Activated T-cell treated with anti-CD3 and anti-CD28 coated beads for 4 hours (primary cell): ENCODE measurements around the gene PNKD.
"Not testable (repeated sequence)": the region's sequence is repeated elsewhere in the genome, so short reads cannot be mapped to it uniquely, and the experiment has no call there.

Experiments used
- DNase-seq: peaks from one replicate; pipeline ENCODE4 v3.0.0-alpha.2; 2020

PNKD gene

DNA sequence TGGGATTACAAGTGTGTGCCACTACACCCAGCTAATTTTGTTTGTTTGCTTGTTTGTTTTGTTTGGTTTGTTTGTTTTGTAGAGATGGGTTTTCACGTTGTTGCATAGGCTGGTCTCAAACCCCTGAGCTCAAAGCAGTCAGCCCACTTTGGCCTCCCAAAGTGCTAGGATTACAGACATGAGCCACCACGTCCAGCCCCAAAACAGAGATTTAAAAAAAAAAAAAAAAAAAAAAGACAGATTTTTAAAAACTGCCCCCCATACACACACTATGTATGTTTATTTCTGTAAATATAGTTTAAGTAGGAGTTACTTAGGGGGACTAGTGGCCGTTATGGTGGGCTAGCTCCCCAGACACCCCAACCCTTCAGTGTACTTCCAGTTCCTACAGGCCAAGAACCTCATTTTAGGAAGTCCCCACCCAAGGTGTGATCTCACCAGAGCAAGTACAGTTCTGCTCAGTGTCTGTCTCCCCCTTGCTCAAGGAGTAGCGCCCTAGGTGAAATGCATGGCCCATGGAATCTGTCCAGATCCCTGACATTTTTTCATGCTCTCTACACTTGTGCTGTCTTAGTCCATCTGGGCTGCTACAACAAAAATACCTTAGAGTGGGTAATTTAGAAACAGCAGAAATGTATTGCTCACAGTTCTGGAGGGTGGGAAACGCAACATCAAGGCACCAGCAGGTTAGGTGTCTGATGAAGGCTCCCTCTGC lies 23.6 kb downstream of the PNKD start:
- DNase-seq: no peak

DNA sequence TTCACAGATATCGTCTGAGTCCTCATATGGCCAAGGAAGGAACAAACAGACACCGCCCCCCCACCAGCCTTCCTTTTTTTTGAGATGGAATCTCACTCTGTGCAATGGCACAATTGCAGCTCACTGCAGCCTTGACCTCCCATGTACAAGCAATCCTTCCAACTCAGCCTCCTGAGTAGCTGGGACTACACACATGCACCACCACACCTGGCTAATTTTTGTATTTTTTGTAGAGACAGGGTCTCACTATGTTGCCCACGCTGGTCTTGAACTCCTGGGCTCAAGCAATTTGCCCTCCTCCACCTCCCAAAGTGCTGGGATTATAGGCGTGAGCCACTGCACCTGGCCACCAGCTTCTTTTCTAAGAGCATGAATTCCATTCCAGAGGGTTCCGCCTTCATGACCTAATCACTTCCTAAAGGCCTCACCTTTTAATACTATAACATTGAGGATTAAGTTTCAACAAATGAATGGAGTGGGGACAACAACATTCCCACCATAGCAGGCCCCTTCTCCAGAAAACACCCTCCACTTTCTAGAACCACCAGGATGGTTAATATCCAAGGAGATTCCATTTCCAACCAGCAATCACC lies 24.2 kb downstream of the PNKD start:
- no peak for DNase-seq

DNA sequence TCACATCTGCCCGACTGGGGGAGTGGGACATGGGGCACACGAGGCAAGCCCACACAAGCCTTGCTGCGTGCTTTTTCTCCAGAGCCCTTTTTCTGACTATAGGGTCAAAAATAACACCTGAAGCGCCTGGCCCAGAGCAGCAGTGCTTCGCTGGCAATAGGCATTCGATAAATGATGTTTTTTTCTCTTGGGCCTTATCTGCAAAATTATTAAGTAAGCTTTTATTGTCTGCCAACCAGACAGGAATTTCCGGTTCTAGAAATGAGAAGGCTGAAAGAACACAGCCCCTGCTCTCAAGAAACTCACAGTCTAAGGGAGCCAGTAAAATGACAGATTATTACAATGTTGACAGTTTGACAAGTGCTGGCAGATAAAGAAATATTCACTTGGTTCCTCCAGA lies 24.7 kb downstream of the PNKD start:
- no peak for DNase-seq

DNA sequence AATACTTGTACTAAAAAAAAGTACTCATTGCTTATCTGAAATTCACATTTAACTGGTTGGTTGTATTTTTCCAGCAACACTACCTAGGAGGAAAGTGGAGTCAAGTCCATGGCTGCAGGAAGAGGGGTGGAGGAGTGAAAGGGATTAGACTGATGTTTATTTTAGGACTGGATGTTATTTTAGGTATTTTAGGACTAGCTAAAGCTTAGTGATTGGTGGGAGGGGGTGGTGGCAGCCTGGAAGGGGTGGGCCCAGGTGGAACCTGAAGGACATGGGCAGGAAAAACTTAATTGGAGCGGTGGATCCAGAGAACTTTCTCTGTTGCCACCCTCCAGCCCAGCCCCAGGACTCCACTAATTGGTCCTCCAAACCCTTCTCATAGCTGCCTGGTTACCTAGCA lies 25.9 kb downstream of the PNKD start:
- no peak for DNase-seq

DNA sequence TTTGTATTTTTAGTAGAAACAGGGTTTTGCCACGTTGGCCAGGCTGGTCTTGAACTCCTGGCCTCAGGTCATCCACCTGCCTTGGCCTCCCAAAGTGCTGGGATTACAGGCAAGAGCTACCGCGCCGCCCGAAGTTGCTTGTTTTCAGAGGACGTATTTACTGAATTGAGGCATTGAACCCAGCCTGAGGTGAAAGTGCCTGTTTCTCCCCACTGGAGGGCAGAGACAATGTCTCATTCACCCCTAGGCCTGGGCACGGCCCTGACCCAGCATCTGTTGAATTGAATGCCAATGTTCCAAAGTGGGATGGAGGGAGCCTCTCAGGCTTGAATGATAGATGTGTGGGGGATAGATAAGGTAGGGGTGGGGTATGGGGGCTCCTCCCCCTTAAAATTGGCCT lies 26.5 kb downstream of the PNKD start:
- no peak for DNase-seq

DNA sequence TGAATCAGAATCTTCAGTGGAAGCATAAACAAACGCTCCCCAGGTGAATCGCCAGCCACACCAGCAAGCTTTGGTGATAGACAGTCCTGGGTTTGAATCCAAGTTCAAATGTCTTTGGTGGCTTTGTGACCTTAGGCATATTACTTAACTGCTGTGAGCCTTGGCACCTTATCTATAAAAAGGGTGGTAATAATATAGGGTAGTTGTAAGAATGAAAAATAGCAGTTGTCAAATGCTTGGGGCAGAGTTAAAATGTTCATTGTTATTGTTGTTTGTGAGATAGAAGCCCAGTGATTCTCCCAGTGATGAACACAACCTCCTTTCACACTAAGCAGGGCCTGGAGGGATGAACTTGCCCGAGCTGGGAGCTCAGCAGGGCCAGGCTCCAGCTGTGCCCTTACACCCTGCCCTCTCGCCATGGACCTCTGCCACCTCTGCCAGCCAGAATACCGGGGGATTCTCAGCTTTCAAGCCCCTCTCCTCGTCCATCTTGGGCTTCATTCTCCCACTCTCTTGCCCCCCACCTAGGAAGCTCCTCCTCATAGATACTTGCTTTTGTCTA lies 28.1 kb downstream of the PNKD start:
- no peak for DNase-seq

DNA sequence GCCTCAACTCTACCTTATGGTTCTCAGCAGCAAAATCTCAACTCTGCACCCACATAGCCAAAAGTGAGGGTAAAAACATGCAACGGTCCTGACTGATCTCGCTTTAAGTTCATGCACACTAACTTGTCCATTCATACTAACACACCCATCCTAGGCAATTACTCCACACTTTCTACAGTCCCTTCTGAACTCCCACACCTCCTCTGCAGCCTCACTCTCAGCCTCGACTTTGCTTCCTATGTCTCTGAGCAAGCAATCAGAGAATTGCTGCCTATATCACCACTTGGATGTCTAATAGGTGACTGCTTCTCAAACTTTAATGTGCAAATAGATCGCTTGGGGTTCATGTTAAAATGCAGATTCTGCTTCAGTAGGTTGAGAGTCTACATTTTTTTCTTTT lies 29.8 kb downstream of the PNKD start:
- no peak for DNase-seq

DNA sequence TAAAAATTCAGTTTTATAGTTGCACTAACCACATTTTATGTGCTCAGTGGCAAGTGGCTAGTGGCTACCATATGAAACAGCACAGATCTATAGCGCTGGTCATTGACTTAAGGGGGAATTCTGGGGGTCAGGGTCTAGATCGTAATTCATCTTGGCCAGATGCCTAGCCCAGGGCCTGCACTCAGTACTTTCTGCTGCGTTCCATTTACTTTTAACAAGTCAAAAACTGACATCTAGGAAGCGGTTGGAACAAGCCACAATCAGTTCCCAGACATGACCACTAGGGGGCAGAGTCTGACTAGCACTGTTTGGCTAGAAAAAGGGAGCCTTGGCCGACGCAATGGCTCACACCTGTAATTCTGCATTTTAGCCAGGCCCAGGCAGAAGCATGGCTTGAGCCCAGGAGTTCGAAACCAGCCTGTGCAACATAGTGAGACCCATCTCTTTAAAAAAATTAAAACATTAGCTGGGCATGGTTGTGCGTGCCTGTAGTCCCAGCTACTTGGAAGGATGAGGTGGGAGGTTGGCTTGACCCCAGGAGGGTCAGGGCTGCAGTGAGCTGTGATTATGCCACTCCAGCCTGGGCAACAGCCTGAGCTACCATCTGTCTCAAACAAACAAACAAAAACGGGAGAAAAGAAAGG lies 31.0 kb downstream of the PNKD start:
- DNase-seq: peak; percentile 85

DNA sequence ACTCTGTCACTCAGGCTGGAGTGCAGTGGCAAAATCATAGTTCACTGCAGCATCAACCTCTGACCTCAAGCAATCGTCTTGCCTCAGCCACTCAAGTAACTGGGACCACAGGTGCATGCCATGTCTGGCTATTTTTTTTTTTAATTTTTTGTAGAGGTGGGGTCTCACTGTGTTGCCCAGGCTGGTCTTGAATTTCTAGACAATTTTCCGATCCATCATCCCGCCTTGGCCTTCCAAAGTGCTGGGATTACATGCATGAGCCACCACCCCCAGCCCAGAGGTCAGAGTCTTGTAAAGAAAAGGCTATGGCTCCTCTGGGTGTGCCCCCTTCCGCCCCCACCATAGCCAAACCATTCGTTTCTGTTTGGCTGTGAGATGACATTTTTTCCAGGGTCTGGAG lies 35.1 kb downstream of the PNKD start:
- no peak for DNase-seq

DNA sequence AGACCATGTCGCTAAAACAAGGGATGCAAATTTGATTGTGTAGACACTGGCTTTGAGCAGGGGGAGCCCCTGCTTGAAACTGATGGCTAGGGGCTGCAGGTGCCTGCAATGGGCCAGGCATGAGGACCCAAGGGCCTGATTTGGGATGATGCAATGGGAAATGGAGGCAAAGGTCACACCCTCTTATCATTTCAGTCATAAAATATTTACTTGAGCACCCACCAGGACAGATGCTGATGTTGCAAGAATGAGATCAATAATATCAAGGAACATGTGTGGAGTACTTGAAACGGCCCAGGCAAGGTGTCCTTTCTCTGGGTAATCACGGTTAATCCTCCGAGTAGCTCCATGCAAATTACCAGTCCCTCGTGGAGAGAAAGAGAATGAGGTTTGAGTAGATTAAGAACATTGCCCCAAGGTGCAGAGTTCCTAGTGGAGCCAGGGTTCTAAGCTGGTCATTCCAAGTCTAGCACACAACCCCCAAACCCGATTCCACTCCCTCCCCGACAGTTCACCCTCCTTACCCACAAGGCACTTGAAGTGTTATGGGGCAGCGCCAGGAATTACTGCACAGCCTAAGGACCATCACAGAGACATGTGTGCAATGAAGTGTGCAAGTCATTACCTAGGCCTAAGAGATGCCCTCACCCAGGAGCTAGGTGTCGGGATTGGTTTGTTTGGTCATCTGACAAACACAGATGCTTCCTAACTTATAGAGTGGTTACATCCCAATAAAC lies 36.0 kb downstream of the PNKD start:
- no peak for DNase-seq

DNA sequence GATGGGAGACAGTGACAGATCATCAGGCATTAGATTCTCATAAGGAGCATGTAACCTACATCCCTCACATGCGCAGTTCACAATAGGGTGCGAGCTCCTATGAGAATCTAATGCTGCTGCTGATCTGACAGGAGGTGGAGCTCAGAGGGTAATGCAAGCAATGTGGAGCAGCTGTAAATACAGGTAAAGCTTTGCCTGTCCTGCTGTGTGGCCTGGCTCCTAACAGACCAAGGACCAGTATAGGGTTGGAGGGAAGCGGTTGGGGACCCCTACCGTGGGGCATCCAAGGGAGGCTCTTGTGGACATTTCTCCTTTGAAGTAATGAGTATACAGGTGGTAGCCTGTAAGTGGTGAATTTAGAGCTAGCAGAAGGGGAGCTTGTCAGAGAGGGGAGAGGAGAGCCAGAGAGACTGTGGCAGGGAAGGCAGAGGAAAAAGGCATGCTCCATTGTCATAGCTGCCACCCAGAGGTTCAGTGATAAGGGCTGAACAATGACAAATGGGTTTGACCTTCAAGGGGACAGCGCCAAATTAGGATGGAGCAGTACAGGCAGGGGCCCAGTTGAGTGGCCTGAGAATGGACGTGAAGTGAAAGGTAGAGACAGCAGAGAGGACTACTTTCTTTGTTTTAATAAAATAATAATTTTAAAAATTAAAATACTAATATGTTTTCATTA lies 37.2 kb downstream of the PNKD start:
- no peak for DNase-seq

DNA sequence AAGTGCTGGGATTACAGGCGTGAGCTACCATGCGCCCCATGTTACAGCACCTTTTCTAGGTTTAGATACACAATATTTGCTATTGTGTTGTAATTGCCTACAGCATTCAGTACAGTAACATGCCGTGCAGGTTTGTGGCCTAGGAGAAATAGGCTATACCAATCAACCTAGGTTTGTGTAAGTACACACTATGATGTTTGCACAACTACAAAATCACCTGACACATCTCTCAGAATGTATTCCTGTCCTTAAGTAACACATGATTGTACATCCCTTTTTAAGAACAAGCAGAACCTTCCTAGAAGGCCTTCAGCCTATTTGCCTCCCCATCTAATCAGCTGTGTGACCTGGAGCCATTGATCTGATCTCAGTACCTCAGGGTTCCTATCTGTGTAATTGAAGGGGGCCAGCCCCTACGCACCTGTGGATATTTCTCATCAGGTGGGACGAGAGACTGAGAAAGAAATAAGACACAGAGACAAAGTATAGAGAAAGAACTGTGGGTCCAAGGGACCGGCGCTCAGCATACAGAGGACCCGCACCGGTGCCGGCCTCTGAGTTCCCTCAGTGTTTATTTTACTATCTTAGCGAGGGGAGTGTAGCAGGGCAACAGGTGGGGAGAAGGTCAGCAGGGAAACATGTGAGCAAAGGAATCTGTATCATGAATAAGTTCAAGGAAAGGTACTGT lies 40.7 kb downstream of the PNKD start:
- DNase-seq: no peak

DNA sequence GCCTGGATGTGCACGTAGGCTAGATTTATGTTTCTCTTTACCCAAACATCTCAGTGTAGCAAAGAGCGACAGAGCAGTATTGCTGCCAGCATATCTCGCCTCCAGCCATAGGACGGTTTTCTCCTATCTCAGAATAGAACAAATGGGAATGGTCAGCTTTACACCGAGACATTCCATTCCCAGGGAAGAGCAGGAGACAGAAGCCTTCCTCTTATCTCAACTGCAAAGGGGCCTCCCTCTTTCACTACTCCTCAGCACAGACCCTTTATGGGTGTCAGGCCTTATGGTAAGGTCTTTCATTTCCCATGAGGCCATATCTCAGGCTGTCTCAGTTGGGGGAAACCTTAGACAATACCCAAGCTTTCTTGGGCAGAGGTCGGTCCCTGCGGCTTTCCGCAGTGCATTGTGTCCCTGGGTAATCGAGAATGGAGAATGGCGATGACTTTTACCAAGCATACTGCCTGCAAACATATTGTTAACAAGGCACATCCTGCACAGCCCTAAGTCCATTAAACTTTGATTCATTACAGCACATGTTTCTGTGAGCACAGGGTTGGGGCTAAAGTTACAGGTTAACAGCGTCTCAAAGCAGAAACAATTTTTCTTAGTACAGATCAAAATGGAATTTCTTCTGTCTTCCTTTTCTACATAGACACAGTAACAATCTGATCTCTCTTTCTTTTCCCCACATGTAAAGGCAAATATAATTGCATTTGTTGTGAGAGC lies 41.4 kb downstream of the PNKD start:
- DNase-seq: not testable (repeated sequence)

DNA sequence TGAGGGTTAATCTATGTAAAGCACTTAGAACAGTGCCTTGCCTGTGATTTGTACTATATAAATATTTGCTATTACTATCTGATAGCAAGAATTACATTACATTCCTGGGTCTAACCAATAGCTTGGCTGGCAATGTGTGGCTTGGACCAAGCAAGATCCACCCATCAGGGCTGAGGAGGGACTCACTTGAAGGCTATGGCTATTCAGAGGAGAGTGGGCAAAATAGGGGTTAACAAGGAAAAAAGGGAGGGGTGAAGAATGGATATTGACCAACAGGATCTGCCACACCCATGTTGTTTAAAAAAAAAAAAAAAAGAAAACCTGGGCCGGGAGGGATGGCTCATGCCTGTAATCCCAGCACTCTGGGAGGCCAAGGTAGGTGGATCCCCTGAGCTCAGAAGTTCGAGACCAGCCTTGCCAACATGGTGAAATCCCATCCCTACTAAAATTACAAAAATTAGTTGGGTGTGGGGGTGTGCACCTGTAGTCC lies 42.0 kb downstream of the PNKD start:
- no peak for DNase-seq

DNA sequence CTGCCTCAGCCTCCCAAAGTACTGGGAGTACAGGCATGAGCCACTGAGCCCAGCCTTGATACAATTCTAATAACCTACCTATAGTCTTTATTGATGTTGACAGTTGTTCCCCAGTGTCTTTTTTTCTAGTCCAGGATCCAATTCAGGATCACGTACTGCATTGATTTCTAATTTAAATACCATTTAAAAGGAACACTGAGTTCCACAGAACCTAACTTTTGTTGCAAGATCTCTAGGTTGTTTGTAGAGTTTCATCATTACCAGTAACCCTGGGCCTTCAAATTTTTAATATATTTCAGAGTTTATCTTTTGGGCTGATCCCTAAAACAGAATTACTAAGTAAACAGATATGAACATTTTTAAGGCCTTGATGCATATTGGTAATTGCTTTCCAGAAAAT lies 43.0 kb downstream of the PNKD start:
- no peak for DNase-seq

DNA sequence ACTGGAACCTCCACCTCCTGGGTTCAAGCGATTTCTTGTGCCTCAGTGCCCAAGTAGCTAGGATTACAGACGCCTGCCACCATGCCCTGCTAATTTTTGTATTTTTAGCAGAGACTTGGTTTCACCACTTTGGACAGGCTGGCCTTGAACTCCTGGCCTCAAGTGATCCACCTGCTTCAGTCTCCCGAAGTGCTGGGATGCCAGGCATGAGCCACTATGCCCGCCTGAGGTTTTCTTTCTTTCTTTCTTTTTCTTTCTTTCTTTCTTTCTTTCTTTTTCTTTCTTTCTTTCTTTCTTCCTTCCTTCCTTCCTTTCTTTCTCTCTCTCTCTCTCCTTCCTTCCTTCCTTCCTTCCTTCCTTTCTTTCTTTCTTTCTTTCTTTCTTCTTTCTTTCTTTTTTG lies 44.4 kb downstream of the PNKD start:
- DNase-seq: not testable (repeated sequence)

DNA sequence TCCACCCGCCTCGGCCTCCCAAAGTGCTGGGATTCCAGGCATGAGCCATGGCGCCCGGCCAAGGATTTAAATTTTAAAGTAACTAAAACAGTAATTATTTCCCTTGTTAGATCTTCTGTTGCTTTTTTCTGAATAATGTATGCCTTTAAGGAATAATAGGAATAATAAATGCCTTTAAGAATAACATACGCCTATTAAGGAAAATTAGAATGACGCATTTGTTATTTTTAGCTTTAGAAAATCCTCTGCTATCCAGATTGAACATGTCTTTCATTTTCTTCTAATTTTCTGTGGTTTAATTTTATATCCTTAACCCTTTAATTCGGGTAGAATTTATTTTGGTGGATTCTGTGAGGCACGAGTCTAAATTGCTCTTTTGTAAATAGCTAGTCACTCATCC lies 45.1 kb downstream of the PNKD start:
- DNase-seq: no peak

DNA sequence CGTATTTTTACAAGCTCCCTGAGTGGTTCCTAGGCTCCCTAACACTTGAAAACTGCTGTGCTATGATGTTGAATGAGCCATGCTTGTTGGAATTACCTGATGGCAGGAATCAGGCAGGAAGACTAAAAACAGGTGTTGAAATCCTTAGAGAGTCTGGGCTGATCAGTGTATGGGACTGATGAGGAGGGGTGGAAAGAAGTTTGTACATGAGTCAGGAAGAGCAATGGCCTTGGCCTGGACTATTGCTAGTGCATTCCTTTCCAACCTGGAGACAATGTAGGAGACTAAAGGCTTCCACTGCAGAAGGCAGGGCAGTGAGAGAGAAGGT lies 46.9 kb downstream of the PNKD start:
- no peak for DNase-seq

DNA sequence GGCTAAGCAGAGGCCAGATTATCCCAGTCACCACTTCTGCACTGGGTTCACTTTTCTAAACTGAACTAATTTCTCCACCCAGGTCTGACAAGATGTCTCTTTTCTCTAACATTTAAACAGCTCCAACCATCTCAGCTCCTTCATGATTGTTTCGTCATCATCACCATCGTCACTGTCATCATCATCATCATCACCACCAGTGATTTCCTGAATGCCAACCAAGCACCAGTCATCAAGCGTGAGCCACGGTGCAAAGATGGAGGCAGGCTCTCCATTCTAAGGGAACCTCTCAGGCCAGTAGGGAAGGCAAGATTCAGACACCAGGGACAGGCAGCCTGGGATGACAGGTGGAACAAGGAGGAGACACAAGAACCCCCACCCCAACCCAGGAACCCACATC lies 47.5 kb downstream of the PNKD start:
- no peak for DNase-seq

DNA sequence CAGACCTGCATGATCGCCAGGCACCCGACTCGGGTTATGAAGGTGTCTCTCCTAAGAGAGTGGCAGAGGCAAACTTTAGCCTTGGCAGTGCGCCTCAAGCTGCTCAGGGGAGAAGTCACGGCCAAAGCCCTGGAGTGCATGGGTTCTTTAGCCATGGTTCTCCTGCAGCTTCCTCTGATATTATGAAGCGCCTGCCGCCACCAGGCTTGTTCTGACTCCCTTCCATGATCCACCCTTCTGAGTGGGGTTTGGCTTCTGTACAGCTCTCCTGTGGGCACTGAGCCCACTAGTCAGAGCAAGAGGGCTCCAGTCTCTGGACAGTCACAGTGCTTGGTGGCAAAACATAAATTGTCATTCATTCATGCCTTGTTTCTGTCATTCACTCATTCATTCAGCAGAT lies 47.9 kb downstream of the PNKD start:
- no peak for DNase-seq

DNA sequence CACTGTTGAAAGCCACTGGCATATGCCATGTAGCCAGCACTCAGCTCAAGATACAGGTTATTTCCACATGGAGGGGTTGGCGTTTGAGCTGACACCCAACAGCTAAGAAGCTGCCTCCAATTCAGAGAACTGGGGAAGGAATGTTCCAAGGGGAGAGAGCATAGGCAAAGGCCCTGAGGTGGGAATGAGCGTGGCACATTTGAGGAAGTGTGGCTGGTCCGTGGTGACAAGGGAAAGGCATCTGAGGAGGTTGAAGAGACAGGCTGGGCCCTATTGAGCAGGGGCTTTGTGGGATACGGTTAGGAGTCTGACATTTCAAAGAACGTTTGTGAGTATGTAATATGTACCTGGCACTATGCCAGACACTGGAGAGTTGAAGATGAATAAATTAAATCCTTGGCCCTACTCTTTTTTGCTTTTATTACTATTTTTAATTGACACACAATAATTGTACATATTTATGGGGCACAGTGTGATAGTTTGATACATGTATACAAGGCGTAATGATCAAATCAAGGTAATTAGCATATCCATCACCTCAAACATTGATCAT lies 49.6 kb downstream of the PNKD start:
- no peak for DNase-seq
